GM10248 (cell line): ENCODE results near the gene TTC23.

Experiments used
- CTCF ChIA-PET: fragments of 300-600 bp; sonication (Branson Sonifier 250); formaldehyde crosslinking; extraction: SDS; loops from one replicate; lab custom pipeline; 2021; ENCODE audit warnings: antibody characterized with exemption; lab: Yijun Ruan, JAX
- POLR2A ChIA-PET: fragments of 350-650 bp; sonication (Branson Sonifier 250); formaldehyde crosslinking; extraction: SDS; loops from one replicate; lab custom pipeline; 2020; ENCODE audit warnings: antibody characterized with exemption; lab: Yijun Ruan, JAX
- DNase-seq: peaks from one replicate; pipeline ENCODE4 v3.0.0; 2012; ENCODE audit errors: extremely low spot score
- TF ChIP-seq, protein P1 (sequence below): IDR thresholded peaks from 2 replicates; pipeline ENCODE4 v1.5.1; 2012; ENCODE audit warnings: mild to moderate bottlenecking, low read depth; ENCODE audit errors: extremely low read depth, missing control alignments, control extremely low read depth

TTC23 gene

DNA sequence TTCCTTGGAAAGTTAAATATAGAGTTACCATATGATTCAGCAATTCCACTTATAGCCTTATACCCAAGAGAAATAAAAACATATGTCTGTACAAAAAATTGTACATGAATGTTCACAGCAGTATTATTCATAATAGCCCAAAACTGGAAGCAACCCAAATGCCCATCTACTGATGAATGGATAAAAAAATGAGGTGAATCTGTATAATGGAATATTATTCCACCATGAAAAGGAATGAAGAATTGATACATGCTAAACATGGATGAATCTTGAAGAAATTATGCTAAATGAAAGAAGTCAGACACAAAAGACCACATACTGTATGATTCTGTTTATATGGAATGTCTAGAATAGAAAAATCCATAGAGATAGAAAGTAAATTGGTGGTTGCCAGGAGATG is 61.4 kb downstream of the TTC23 start:
- TF ChIP-seq, protein P1, sequence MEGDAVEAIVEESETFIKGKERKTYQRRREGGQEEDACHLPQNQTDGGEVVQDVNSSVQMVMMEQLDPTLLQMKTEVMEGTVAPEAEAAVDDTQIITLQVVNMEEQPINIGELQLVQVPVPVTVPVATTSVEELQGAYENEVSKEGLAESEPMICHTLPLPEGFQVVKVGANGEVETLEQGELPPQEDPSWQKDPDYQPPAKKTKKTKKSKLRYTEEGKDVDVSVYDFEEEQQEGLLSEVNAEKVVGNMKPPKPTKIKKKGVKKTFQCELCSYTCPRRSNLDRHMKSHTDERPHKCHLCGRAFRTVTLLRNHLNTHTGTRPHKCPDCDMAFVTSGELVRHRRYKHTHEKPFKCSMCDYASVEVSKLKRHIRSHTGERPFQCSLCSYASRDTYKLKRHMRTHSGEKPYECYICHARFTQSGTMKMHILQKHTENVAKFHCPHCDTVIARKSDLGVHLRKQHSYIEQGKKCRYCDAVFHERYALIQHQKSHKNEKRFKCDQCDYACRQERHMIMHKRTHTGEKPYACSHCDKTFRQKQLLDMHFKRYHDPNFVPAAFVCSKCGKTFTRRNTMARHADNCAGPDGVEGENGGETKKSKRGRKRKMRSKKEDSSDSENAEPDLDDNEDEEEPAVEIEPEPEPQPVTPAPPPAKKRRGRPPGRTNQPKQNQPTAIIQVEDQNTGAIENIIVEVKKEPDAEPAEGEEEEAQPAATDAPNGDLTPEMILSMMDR: no peak
- CTCF ChIA-PET: no interaction called here
- POLR2A ChIA-PET: no interaction called here
- no peak for DNase-seq

DNA sequence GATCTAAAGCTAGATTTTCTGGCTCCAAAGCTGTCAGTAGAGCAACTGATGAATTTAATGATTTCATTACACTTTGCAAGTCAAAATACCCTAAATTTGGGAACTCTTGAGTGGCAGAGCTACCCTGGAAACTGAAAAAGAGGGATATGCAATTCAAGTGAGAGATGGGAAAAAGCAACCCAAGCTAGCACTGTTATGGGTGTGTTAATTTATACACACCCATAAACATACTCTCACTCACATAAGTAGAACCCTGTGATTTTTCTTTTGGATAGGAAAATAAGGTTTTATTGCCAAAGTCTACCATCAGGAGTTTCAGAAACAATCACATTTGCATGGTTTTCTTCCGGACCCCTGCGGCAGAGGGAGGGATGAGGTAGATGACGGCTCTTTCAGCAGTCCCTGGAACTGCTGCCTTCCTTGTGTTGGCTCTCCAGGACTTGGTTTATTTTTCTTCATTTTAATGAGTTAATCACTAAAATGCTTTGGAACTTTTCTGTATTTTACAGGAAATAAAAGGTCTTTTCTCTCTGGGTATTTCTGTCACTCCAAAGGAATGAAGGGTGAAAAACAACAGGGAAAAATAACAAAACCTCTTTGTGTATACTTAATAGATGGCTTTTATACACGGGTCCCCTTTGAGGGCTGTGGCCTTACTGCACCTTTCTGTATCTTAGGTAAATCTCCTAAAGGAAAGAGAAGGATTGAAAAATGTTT is 63.8 kb downstream of the TTC23 start:
- ChIA-PET CTCF (interaction anchor here (1.0 kb wide), 1 partner anchor 51 kb away, joined by 3 read pairs; no protein-coding TSS in a partner anchor), POLR2A (no interaction called here)
- TF ChIP-seq, protein P1: no peak
- DNase-seq: no peak

DNA sequence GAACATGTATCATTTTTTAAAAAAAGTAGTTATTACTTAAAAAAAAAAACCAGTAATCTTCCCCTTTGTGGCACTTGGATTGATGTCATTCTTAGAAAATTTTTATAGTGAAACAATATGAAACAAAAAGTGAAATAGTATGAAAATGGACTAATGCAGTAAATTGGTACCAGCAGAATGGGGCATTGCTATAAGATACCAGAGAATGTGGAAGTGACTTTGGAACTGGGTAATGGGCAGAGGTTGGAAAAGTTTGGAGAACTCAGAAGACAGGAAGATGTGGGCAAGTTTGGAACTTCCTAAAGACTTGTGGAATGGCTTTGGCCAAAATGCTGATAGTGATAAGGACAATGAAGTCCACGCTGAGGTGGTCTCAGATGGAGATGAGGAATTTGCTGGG is 66.6 kb downstream of the TTC23 start:
- ChIA-PET POLR2A (no interaction called here), CTCF (no interaction called here)
- no peak for DNase-seq
- TF ChIP-seq, protein P1: no peak

DNA sequence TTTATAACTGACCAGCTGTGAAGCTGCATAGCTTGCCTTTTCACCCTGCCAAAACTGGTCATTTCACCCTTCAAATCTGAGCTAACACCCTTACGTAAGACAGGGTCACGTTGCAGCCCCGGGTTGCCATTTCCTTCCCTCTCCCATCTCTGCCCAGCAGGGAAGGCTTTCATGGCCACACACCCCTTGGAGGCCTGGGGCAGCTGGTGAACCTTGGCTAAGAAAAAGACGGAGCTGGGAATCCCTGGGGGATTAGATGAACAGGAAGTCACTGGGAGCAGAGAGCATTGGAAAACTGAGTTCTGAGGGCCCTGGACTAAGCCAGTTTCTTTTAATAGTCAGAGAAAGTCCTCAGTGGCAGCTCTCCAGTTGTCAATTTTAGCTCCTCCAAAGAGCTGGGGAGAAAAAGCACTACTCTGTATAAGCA is 67.8 kb downstream of the TTC23 start:
- ChIA-PET POLR2A (no interaction called here), CTCF (interaction anchor here (0.9 to 1.0 kb wide), 2 partner anchors 14 to 32 kb away, joined by 4 to 5 read pairs; no protein-coding TSS in a partner anchor)
- TF ChIP-seq, protein P1: no peak
- DNase-seq: no peak

DNA sequence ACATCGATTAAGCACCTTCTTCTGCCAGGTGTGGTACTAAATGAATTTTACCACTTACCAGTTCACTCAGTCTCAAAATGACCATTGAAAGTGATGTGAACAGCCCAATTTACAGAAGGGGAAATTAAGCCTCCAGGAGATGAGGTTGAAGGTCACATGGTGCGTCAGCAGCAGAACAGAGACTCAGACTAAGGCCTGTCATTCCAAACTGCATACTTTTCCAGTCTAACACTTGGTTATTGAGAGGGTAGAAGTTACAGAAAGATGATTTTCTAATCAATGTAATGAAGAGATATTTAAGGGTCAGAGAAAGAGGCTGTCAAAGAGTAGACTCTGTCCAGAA is 68.4 kb downstream of the TTC23 start:
- ChIA-PET CTCF (interaction anchor here (1.0 kb wide), 1 partner anchor 13 kb away, joined by 5 read pairs; no protein-coding TSS in a partner anchor), POLR2A (no interaction called here)
- TF ChIP-seq, protein P1: no peak
- DNase-seq: no peak

DNA sequence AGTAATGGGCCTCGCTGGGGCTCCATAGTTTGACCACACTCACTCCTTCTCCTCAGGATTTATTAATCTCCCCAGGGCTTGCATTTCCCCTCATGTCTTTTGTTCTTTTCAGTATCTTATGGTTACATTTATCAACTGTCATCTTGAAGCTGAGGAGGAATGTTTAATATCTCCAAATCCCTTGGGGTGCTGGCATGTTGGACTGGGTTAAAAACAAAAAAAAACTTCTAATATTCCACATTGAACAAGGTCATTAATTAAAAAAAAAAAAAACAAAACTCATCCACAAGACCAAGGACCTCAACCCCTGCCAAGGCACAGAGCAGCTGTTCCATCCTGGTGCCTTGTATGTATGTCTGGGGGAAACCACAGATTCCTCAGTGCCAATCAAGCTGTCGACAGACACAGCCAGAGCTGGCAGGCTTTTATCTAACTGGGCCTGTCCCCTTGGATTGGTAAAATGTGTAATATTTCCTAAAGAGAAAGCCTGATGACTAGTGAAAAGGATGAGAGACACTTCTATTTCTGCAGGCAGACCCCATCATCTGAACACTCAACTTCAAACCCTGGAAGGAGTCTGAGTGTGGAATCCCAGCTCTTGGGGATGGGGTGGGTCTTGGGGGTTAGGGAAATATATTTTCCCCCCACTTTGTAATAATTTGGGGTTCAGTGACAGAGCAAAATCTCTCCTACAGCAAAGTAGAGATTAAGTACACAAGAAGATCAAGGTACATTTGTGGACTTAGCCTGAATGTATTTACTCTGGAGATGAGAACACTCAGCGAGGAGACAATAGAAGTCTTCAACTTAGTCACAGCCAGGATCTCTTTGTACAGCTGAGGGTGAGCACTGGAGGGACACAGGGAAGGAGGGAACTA is 69.1 kb downstream of the TTC23 start:
- ChIA-PET CTCF (interaction anchor here (1.0 kb wide), 1 partner anchor 12 kb away, joined by 5 read pairs; no protein-coding TSS in a partner anchor), POLR2A (no interaction called here)
- TF ChIP-seq, protein P1: no peak

More for the DNA sequence above, 69.1 kb downstream of the TTC23 start:
- no peak for DNase-seq
